RWPE1 (cell line): ENCODE data around the gene ELAVL3.
A peak's percentile ranks its signal among the peaks of the same experiment; 100 is the strongest.
"Not testable (repeated sequence)": the region's sequence is repeated elsewhere in the genome, so short reads cannot be mapped to it uniquely, and the experiment has no call there.

Experiments
- CTCF ChIA-PET: fragments of 350-600 bp; sonication (Branson Sonifier 250); formaldehyde crosslinking; extraction: SDS; loops from one replicate; lab custom pipeline; 2021; lab: Yijun Ruan, JAX
- POLR2A ChIA-PET: fragments of 400-600 bp; formaldehyde crosslinking; extraction: SDS; loops from one replicate; lab custom pipeline; 2020; ENCODE audit warnings: antibody characterized with exemption; ENCODE audit not compliant: low non-redundant PET; lab: Yijun Ruan, JAX
- DNase-seq: peaks from one replicate; pipeline ENCODE4 v3.0.0; 2012; ENCODE audit warnings: low spot score
- H3K27ac ChIP-seq: fragments of 450-650 bp; 2 replicates; pipeline ENCODE4 v1.5.1; 2017
- CTCF ChIP-seq: fragments of 450-650 bp; conservative IDR thresholded peaks from 2 replicates; pipeline ENCODE4 v1.5.1; 2017; ENCODE audit warnings: low read depth, mild to moderate bottlenecking

ELAVL3 gene

GRCh38 chr19:11444059-11444458 is 36.8 kb downstream of the ELAVL3 start:
- peak; percentile 54 for DNase-seq
- ChIA-PET POLR2A (no interaction called here), CTCF (interaction anchor here (0.7 to 1.2 kb wide), 2 partner anchors 39 to 61 kb away, joined by 3 to 4 read pairs; no protein-coding TSS in a partner anchor)
- no peak for TF ChIP-seq CTCF
- peak overlapping the region; percentile 95 for H3K27ac ChIP-seq

- ChIA-PET POLR2A (interaction anchor here (0.7 kb wide), 1 partner anchor 31 kb away, joined by 8 read pairs; no protein-coding TSS in a partner anchor), CTCF (no interaction called here)
- H3K27ac ChIP-seq, result peak overlapping the region; percentile 84
- DNase-seq, result no peak
- no peak for TF ChIP-seq CTCF
Measured at GRCh38 chr19:11437955-11438354, 42.9 kb downstream of the ELAVL3 start.

- H3K27ac ChIP-seq, result peak overlapping the region; percentile 84
- peak; percentile 43 for DNase-seq
- no peak for TF ChIP-seq CTCF
- ChIA-PET CTCF (interaction anchor here (0.6 to 1.2 kb wide), 4 partner anchors 23 to 103 kb away, joined by 4 to 6 read pairs (median 6); no protein-coding TSS in a partner anchor), POLR2A (no interaction called here)
Measured at GRCh38 chr19:11435833-11436313, 45.0 kb downstream of the ELAVL3 start.

- peak; percentile 100 for DNase-seq
- peak within 1 kb of the TSS; percentile 84 for H3K27ac ChIP-seq
- POLR2A ChIA-PET, result interaction anchor here (0.6 kb wide), 1 partner anchor 206 kb away, joined by 9 read pairs; no protein-coding TSS in a partner anchor
- CTCF ChIA-PET, result interaction anchor here (0.5 to 1.2 kb wide), 10 partner anchors 8 to 276 kb away, joined by 3 to 12 read pairs (median 4); no protein-coding TSS in a partner anchor
- TF ChIP-seq CTCF, result peak; percentile 90
Measured at GRCh38 chr19:11435057-11435832, 45.6 kb downstream of the ELAVL3 start, which contains the start of the genes ODAD3 and PRKCSH. Gene ODAD3, minus strand, starts transcription at chr19:11435121. Its CDS starts 105 bp downstream, at chr19:11435016. Gene PRKCSH, plus strand, starts transcription at chr19:11435635. Its CDS starts 483 bp downstream, at chr19:11436118.

GRCh38 chr19:11434703-11435056 is 46.2 kb downstream of the ELAVL3 start:
- TF ChIP-seq CTCF, result no peak
- DNase-seq, result no peak
- H3K27ac ChIP-seq, result peak overlapping the region; percentile 84
- POLR2A ChIA-PET, result interaction anchor here (0.6 kb wide), 1 partner anchor 205 kb away, joined by 9 read pairs; no protein-coding TSS in a partner anchor
- CTCF ChIA-PET, result interaction anchor here (0.5 to 1.0 kb wide), 7 partner anchors 9 to 277 kb away, joined by 3 to 12 read pairs (median 3); no protein-coding TSS in a partner anchor

GRCh38 chr19:11433526-11433925 is 47.3 kb downstream of the ELAVL3 start:
- POLR2A ChIA-PET, H3K27ac ChIP-seq, DNase-seq: not testable (repeated sequence)
- CTCF ChIA-PET, result interaction anchor here (0.7 kb wide), 1 partner anchor 14 kb away, joined by 3 read pairs; no protein-coding TSS in a partner anchor
